Uterus (tissue), 2 donors: Measurements from ENCODE around the gene PLEKHM2.

ENCODE experiments used
- CTCF ChIP-seq, 4 experiments: fragments of 200-600 bp in 2 of 4; fragments of 450-650 bp in 2 of 4; sonication (generic) in 2 of 4; IDR thresholded peaks; one replicate each; pipeline ENCODE4 v1.5.1; 2016 to 2019; ENCODE audit warnings: antibody characterized with exemption in 4 of 4, mild to moderate bottlenecking in 2 of 4, moderate library complexity in 1 of 4
- POLR2A ChIP-seq, 2 donors: fragments of 450-650 bp; IDR thresholded peaks; one replicate each; pipeline ENCODE4 v1.6.1; 2016; ENCODE audit warnings: antibody characterized with exemption in 2 of 2, mild to moderate bottlenecking in 1 of 2, moderate library complexity in 1 of 2

GRCh38 chr1:15663925-15664324 lies 20.2 kb upstream of the PLEKHM2 start:
- TF ChIP-seq POLR2A (IDR thresholded peaks at IDR 0.05) = no peak
- TF ChIP-seq CTCF (IDR thresholded peaks at IDR 0.05) = no peak
